ENCODE results near the gene RNPEPL1.

GRCh38 chr2:240588669-240589068, 20.4 kb downstream of the RNPEPL1 start:
- no peak for TF ChIP-seq CTCF (IDR thresholded peaks at IDR 0.05)
- no peak for TF ChIP-seq EP300 (IDR thresholded peaks at IDR 0.05)
